Measurements from ENCODE around the gene SUMO4. TPM values are rescaled to one million over a fixed set of nuclear protein-coding genes. Genes with fewer than 3 reads are reported as not detected.

The SUMO4 gene
- total RNA-seq, 1 experiment from 2014 or later: 2.4 TPM

GRCh38 chr6:149393002-149393679 lies 6.9 kb upstream of the SUMO4 start:
- Histone ChIP-seq H3K27ac (ENCODE audit: low read length) (no peak overlapping the region), H3K9me2 (replicated peaks; ENCODE audit: insufficient read depth, low read length) (no peaks in the 10 kb centered on the region), H3K4me2 (ENCODE audit: low read depth, low read length, poor library complexity, severe bottlenecking) (no peak overlapping the region), H3K4me3 (ENCODE audit: low read length) (no peak overlapping the region), H3K36me3 (ENCODE audit: insufficient read depth, low read length) (peaks cover under 1% of the 10 kb centered on the region; the same call in 1 of the 2 replicates), H4K20me1 (ENCODE audit: insufficient read depth, low read depth, low read length) (no peaks in the 10 kb centered on the region), H3K79me2 (ENCODE audit: low read length) (peaks cover 31% of the 10 kb centered on the region), H3K27me3 (ENCODE audit: low read length) (no peaks in the 10 kb centered on the region), H3K4me1 (ENCODE audit: low read length) (no peaks in the 10 kb centered on the region), H2AFZ (ENCODE audit: low read length) (no peak overlapping the region), H3K9me3 (ENCODE audit: low read length) (no peaks in the 10 kb centered on the region), H3K9ac (ENCODE audit: low read length) (no peak overlapping the region)
- DNase-seq: no peak

DNA sequence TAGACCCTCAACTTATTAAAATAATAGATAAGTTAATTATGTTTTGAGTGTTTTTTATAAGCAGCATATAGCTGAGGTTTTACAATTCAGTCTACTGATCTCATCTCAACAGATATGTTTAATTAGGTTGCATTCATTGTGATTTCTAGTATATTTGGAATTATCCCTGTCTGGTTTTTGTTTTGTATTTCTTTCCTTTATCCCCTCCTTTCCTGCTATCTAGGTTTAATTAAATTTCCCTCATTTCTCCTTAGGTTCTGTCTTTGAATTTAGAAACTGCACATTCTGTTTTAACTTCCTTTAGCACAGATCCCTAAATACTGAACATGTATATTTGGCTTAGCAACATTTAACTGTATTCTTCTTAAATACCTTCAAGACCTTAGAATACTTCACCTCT lies 4.9 kb upstream of the SUMO4 start:
- no peaks in the 10 kb centered on the region for H4K20me1 ChIP-seq (ENCODE audit: insufficient read depth, low read depth, low read length)
- no peak for DNase-seq
- no peak overlapping the region for H3K27ac ChIP-seq (ENCODE audit: low read length)

DNA sequence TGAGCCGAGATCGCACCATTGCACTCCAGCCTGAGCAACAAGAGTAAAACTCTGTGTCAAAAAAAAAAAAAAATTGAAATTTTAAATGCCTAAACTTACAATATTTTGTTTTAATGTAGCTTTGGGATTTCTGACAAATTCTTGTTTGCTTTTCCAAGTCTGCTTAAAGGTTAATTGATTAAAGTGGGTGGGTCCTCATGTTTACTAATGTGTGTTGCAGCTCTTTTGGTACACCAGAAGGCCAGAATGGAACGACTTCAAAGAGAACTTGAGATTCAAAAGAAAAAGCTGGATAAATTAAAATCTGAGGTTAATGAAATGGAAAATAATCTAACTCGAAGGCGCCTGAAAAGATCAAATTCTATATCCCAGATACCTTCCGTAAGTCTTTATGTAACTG lies 2.7 kb upstream of the SUMO4 start:
- no peak overlapping the region for H3K4me2 ChIP-seq (ENCODE audit: low read depth, low read length, poor library complexity, severe bottlenecking)
- peaks cover 23% of the 10 kb centered on the region for H3K79me2 ChIP-seq (ENCODE audit: low read length)
- no peak overlapping the region for H2AFZ ChIP-seq (ENCODE audit: low read length)
- no peaks in the 10 kb centered on the region for H3K9me2 ChIP-seq (replicated peaks; ENCODE audit: insufficient read depth, low read length)
- H3K4me1 ChIP-seq (ENCODE audit: low read length): no peaks in the 10 kb centered on the region
- no peak overlapping the region for H3K4me3 ChIP-seq (ENCODE audit: low read length)
- no peaks in the 10 kb centered on the region for H3K27me3 ChIP-seq (ENCODE audit: low read length)
- no peak overlapping the region for H3K9ac ChIP-seq (ENCODE audit: low read length)
- H4K20me1 ChIP-seq (ENCODE audit: insufficient read depth, low read depth, low read length): no peaks in the 10 kb centered on the region
- peaks cover 27% of the 10 kb centered on the region for H3K36me3 ChIP-seq (ENCODE audit: insufficient read depth, low read length)
- no peaks in the 10 kb centered on the region for H3K9me3 ChIP-seq (ENCODE audit: low read length)
- no peak for DNase-seq
- H3K27ac ChIP-seq (ENCODE audit: low read length): no peak overlapping the region

More for the DNA sequence above, 4.9 kb upstream of the SUMO4 start:
- Histone ChIP-seq H3K36me3 (ENCODE audit: insufficient read depth, low read length) (peaks cover 11% of the 10 kb centered on the region), H3K4me1 (ENCODE audit: low read length) (no peaks in the 10 kb centered on the region), H3K4me3 (ENCODE audit: low read length) (no peak overlapping the region), H2AFZ (ENCODE audit: low read length) (no peak overlapping the region), H3K27me3 (ENCODE audit: low read length) (no peaks in the 10 kb centered on the region), H3K9me3 (ENCODE audit: low read length) (no peaks in the 10 kb centered on the region), H3K9me2 (replicated peaks; ENCODE audit: insufficient read depth, low read length) (no peaks in the 10 kb centered on the region), H3K4me2 (ENCODE audit: low read depth, low read length, poor library complexity, severe bottlenecking) (no peak overlapping the region), H3K9ac (ENCODE audit: low read length) (no peak overlapping the region), H3K79me2 (ENCODE audit: low read length) (peaks cover 28% of the 10 kb centered on the region)

DNA sequence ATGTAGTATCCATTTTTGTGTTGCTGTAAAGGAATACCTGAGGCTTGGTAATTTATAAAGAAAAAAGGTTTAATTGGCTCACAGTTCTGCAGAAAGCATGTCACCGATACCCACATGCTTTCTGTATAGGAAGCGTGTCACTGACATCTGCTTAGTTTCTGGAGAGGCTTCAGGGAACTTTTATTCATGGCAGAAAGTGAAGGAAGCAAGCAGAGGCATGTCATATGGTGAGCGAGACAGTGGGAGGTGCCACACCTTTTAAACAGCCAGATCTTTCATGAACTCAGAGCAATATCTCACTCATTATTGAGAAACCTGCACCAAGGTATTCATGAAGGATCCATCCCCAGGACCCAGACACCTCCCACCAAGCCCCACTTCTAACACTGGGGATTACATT lies 3.5 kb downstream of the SUMO4 start:
- Histone ChIP-seq H3K9ac (ENCODE audit: low read length) (no peak overlapping the region), H3K79me2 (ENCODE audit: low read length) (no peaks in the 10 kb centered on the region), H3K27ac (ENCODE audit: low read length) (no peak overlapping the region), H2AFZ (ENCODE audit: low read length) (no peak overlapping the region), H3K9me3 (ENCODE audit: low read length) (no peaks in the 10 kb centered on the region), H3K36me3 (ENCODE audit: insufficient read depth, low read length) (peaks cover 31% of the 10 kb centered on the region), H3K4me1 (ENCODE audit: low read length) (no peaks in the 10 kb centered on the region), H3K27me3 (ENCODE audit: low read length) (no peaks in the 10 kb centered on the region), H3K4me3 (ENCODE audit: low read length) (no peak overlapping the region), H4K20me1 (ENCODE audit: insufficient read depth, low read depth, low read length) (no peaks in the 10 kb centered on the region), H3K4me2 (ENCODE audit: low read depth, low read length, poor library complexity, severe bottlenecking) (no peak overlapping the region), H3K9me2 (replicated peaks; ENCODE audit: insufficient read depth, low read length) (no peaks in the 10 kb centered on the region)
- no peak for DNase-seq

DNA sequence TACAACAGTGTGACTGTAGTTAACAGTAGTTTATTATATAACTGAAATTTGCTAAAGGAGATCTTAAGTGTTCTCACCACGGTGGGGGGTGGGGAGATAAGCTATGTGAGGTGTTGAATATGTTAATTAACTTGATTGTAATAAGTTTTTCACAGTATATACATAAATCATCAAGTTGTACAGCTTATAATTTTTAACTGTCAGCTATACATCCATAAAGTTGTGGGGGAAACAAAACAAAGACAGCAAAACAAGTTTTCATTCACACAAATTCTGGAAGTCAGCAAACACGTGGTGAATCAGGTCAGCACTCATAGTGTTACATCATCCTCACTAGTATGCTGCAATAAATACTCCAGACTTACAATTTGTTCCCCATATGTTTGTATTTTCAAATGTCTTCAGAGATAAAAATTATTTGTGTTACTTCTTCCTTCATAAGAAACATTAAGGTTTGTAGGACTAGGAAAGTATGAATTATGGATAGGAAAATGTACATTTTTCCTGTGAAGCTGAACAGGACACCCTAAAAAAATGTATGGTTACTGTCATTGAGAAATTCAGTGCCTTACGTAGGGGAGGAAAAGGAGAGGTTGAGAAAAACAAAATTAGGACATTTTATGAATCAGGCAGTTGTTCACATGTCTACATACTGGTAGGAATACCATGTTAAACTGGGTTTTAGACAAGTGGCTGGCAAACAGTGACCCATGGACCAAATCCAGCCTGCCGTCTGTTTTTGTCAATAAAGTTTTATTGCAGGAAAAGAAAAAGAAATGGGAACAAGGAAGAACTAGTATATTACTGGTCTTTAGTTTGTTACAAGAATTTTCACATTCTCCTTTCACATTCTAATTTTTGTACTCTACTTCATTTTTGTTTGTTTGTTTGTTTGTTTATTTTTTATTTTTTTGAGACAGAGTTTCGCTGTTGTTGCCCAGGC lies 6.0 kb downstream of the SUMO4 start:
- H3K36me3 ChIP-seq (ENCODE audit: insufficient read depth, low read length): peaks cover 21% of the 10 kb centered on the region
- H3K4me3 ChIP-seq (ENCODE audit: low read length): no peak overlapping the region
- H3K27ac ChIP-seq (ENCODE audit: low read length): no peak overlapping the region
- H3K27me3 ChIP-seq (ENCODE audit: low read length): no peaks in the 10 kb centered on the region
- no peak overlapping the region for H3K4me2 ChIP-seq (ENCODE audit: low read depth, low read length, poor library complexity, severe bottlenecking)
- H4K20me1 ChIP-seq (ENCODE audit: insufficient read depth, low read depth, low read length): no peaks in the 10 kb centered on the region
- H3K79me2 ChIP-seq (ENCODE audit: low read length): no peaks in the 10 kb centered on the region
- H2AFZ ChIP-seq (ENCODE audit: low read length): no peak overlapping the region
- no peak for DNase-seq
- H3K9ac ChIP-seq (ENCODE audit: low read length): no peak overlapping the region
- no peaks in the 10 kb centered on the region for H3K9me3 ChIP-seq (ENCODE audit: low read length)
- no peaks in the 10 kb centered on the region for H3K4me1 ChIP-seq (ENCODE audit: low read length)
- H3K9me2 ChIP-seq (replicated peaks; ENCODE audit: insufficient read depth, low read length): no peaks in the 10 kb centered on the region

- H3K36me3 ChIP-seq (ENCODE audit: insufficient read depth, low read length): peaks cover 9% of the 10 kb centered on the region; the same call in 1 of the 2 replicates
- no peaks in the 10 kb centered on the region for H3K79me2 ChIP-seq (ENCODE audit: low read length)
- no peak overlapping the region for H2AFZ ChIP-seq (ENCODE audit: low read length)
- H3K9me3 ChIP-seq (ENCODE audit: low read length): no peaks in the 10 kb centered on the region
- no peak overlapping the region for H3K27ac ChIP-seq (ENCODE audit: low read length)
- H4K20me1 ChIP-seq (ENCODE audit: insufficient read depth, low read depth, low read length): no peaks in the 10 kb centered on the region
- no peak overlapping the region for H3K9ac ChIP-seq (ENCODE audit: low read length)
- no peaks in the 10 kb centered on the region for H3K4me1 ChIP-seq (ENCODE audit: low read length)
- no peak overlapping the region for H3K4me3 ChIP-seq (ENCODE audit: low read length)
- H3K4me2 ChIP-seq (ENCODE audit: low read depth, low read length, poor library complexity, severe bottlenecking): no peak overlapping the region
- no peak for DNase-seq
- no peaks in the 10 kb centered on the region for H3K9me2 ChIP-seq (replicated peaks; ENCODE audit: insufficient read depth, low read length)
- no peaks in the 10 kb centered on the region for H3K27me3 ChIP-seq (ENCODE audit: low read length)
These were observed 9.6 kb downstream of the SUMO4 start for GRCh38 chr6:149409617-149410016.

- H3K4me2 ChIP-seq (ENCODE audit: low read depth, low read length, poor library complexity, severe bottlenecking): no peak overlapping the region
- no peaks in the 10 kb centered on the region for H3K4me1 ChIP-seq (ENCODE audit: low read length)
- no peak overlapping the region for H3K27ac ChIP-seq (ENCODE audit: low read length)
- H2AFZ ChIP-seq (ENCODE audit: low read length): no peak overlapping the region
- no peaks in the 10 kb centered on the region for H3K79me2 ChIP-seq (ENCODE audit: low read length)
- H4K20me1 ChIP-seq (ENCODE audit: insufficient read depth, low read depth, low read length): no peaks in the 10 kb centered on the region
- no peak overlapping the region for H3K9ac ChIP-seq (ENCODE audit: low read length)
- peaks cover 9% of the 10 kb centered on the region; the same call in 1 of the 2 replicates for H3K36me3 ChIP-seq (ENCODE audit: insufficient read depth, low read length)
- H3K9me2 ChIP-seq (replicated peaks; ENCODE audit: insufficient read depth, low read length): no peaks in the 10 kb centered on the region
- no peak overlapping the region for H3K4me3 ChIP-seq (ENCODE audit: low read length)
- no peaks in the 10 kb centered on the region for H3K9me3 ChIP-seq (ENCODE audit: low read length)
- DNase-seq: no peak
- H3K27me3 ChIP-seq (ENCODE audit: low read length): no peaks in the 10 kb centered on the region
These were observed 10.5 kb downstream of the SUMO4 start for GRCh38 chr6:149410557-149410956.

DNA sequence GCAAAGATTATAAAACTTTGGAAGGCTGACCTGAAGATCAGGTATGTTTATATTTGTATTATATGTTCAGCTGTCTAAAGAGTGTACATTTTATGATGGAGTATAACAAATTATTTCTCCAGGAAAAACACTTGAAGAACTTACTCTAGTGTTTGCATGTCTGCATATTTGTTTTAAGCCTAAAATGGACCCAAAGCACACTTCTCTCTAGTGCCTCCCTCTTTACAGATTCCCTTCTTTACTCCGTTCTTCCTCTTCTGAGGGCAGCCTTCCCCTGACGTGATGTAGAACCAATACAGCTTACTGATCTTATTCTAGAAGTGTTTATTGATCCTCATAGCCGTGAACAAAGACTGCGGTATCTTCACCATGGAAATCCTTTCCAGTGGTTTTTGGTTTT lies 13.9 kb downstream of the SUMO4 start:
- H3K9ac ChIP-seq (ENCODE audit: low read length): no peak overlapping the region
- no peaks in the 10 kb centered on the region for H3K9me3 ChIP-seq (ENCODE audit: low read length)
- no peaks in the 10 kb centered on the region for H3K9me2 ChIP-seq (replicated peaks; ENCODE audit: insufficient read depth, low read length)

More for the DNA sequence above, 13.9 kb downstream of the SUMO4 start:
- no peak overlapping the region for H2AFZ ChIP-seq (ENCODE audit: low read length)
- H4K20me1 ChIP-seq (ENCODE audit: insufficient read depth, low read depth, low read length): no peaks in the 10 kb centered on the region
- DNase-seq: no peak
- H3K79me2 ChIP-seq (ENCODE audit: low read length): no peaks in the 10 kb centered on the region
- no peaks in the 10 kb centered on the region for H3K4me1 ChIP-seq (ENCODE audit: low read length)
- H3K36me3 ChIP-seq (ENCODE audit: insufficient read depth, low read length): peaks cover 9% of the 10 kb centered on the region; the same call in 1 of the 2 replicates
- no peaks in the 10 kb centered on the region for H3K27me3 ChIP-seq (ENCODE audit: low read length)
- H3K4me2 ChIP-seq (ENCODE audit: low read depth, low read length, poor library complexity, severe bottlenecking): no peak overlapping the region
- H3K4me3 ChIP-seq (ENCODE audit: low read length): no peak overlapping the region
- H3K27ac ChIP-seq (ENCODE audit: low read length): no peak overlapping the region
